ENCODE measurements around the gene ANKH. TPM values are rescaled to one million over a fixed set of nuclear protein-coding genes. Genes with fewer than 3 reads are reported as not detected.
A peak's percentile ranks its signal among the peaks of the same experiment; 100 is the strongest.

The ANKH gene
- total and polyA plus RNA-seq, 2 donors (not counting 1 experiment from before 2014, with no cell fraction given): 13.7 to 71.1 TPM

GRCh38 chr5:14873093-14873492 is 1.5 kb upstream of the ANKH start:
- Histone ChIP-seq H3K27me3 (replicated peaks in 1 of 4; ENCODE audit: control extremely low read depth in 1 of 4, control insufficient read depth in 3 of 4, insufficient read depth in 4 of 4, low read length in 3 of 4) (peaks cover 0 to 3% (median 0%) of the 10 kb centered on the region in 4 experiments), H3K4me1 (ENCODE audit: control insufficient read depth in 2 of 2, insufficient read depth in 2 of 2, low read length in 2 of 2) (peaks cover 13 to 22% of the 10 kb centered on the region in 2 donors), H3K4me3 (ENCODE audit: control extremely low read depth in 1 of 5, extremely low read depth in 1 of 5, insufficient read depth in 1 of 5, low read depth in 2 of 5, low read length in 4 of 5) (peak overlapping the region in 4 of 5 experiments; percentile 53 to 76 (median 68)), H3K79me2 (ENCODE audit: control insufficient read depth, insufficient read depth, low read length) (peaks cover 5% of the 10 kb centered on the region), H3K4me2 (replicated peaks; ENCODE audit: low read depth, low read length, poor library complexity, severe bottlenecking) (peak overlapping the region; percentile 92), H3K27ac (ENCODE audit: low read length in 2 of 2) (no peak overlapping the region), H4K20me1 (ENCODE audit: control insufficient read depth, insufficient read depth, low read length, poor library complexity, severe bottlenecking) (peaks cover 6% of the 10 kb centered on the region), H3K36me3 (replicated peaks in 1 of 2; ENCODE audit: control extremely low read depth in 1 of 2, control insufficient read depth in 1 of 2, extremely low read depth in 1 of 2, insufficient read depth in 2 of 2, low read length in 1 of 2) (no peaks in the 10 kb centered on the region), H3K9me3 (ENCODE audit: control extremely low read depth in 1 of 3, control insufficient read depth in 2 of 3, insufficient read depth in 1 of 3, low read length in 2 of 3) (no peaks in the 10 kb centered on the region), H3K9ac (ENCODE audit: low read length) (peak overlapping the region; percentile 73), H2AFZ (ENCODE audit: insufficient read depth, low read depth, low read length, poor library complexity, severe bottlenecking) (peak overlapping the region; percentile 88)
- Mint-ChIP-seq H3K27ac (no peak overlapping the region), H3K27me3 (peaks cover 18% of the 10 kb centered on the region), H3K9me3 (ENCODE audit: insufficient read depth) (no peaks in the 10 kb centered on the region), H3K4me1 (peaks cover 23% of the 10 kb centered on the region), H3K4me3 (peak overlapping the region; percentile 94)
- TF ChIP-seq EZH2 (IDR thresholded peaks at IDR 0.05; ENCODE audit: borderline replicate concordance, insufficient read depth, low read depth, low read length, poor library complexity, severe bottlenecking) (no peak), CTCF (IDR thresholded peaks at IDR 0.05) (no peak)
- intact Hi-C loops (cut with micrococcal nuclease): loop anchor here (5.0 kb wide), 1 partner anchor 531 kb away; no protein-coding TSS in a partner anchor
- ATAC-seq (ENCODE audit: low read depth): no peak
- WGBS (ENCODE audit: insufficient coverage): 80% methylated on average over 1 of the region's 9 CpGs
- ChIA-PET POLR2A (no interaction called here), CTCF (interaction anchor here (0.7 to 1.9 kb wide), 8 partner anchors 74 to 187 kb away, joined by 3 to 17 read pairs (median 5); no protein-coding TSS in a partner anchor)
- DNase-seq: no peak
